GM19397 (cell line): ENCODE measurements around the gene VPS35.

Experiments
- ATAC-seq: cut with Tn5 transposase; IDR thresholded peaks from one replicate; pipeline ENCODE4 v1.9.1; 2021; ENCODE audit warnings: mild to moderate bottlenecking, moderate library complexity; ENCODE audit not compliant: unreplicated experiment

The VPS35 gene

GRCh38 chr16:46688654-46689364 is at the start of gene VPS35:
TSS of gene VPS35 (minus strand) at chr16:46689178. CDS start at chr16:46689133, 45 bp downstream.
- peak; percentile 84 for ATAC-seq

- no peak for ATAC-seq
Measured at GRCh38 chr16:46737621-46738214, 48.7 kb upstream of the VPS35 start.

- no peak for ATAC-seq
Measured at GRCh38 chr16:46736695-46737094, 47.7 kb upstream of the VPS35 start.

GRCh38 chr16:46733319-46733830 is 44.4 kb upstream of the VPS35 start:
- ATAC-seq, result no peak

- no peak for ATAC-seq
Measured at GRCh38 chr16:46732561-46732960, 43.6 kb upstream of the VPS35 start.

GRCh38 chr16:46731691-46732555 is 42.9 kb upstream of the VPS35 start:
- no peak for ATAC-seq

GRCh38 chr16:46730801-46731690 is 42.1 kb upstream of the VPS35 start:
- no peak for ATAC-seq

- ATAC-seq, result no peak
Measured at GRCh38 chr16:46730126-46730525, 41.1 kb upstream of the VPS35 start.

- ATAC-seq, result no peak
Measured at GRCh38 chr16:46729326-46729995, 40.5 kb upstream of the VPS35 start.

- ATAC-seq, result no peak
Measured at GRCh38 chr16:46728806-46729205, 39.8 kb upstream of the VPS35 start.

GRCh38 chr16:46727630-46728029 is 38.7 kb upstream of the VPS35 start:
- no peak for ATAC-seq

- ATAC-seq, result no peak
Measured at GRCh38 chr16:46727184-46727583, 38.2 kb upstream of the VPS35 start.

GRCh38 chr16:46721885-46722284 is 32.9 kb upstream of the VPS35 start:
- ATAC-seq, result no peak

GRCh38 chr16:46720619-46721018 is 31.6 kb upstream of the VPS35 start:
- no peak for ATAC-seq

- ATAC-seq, result no peak
Measured at GRCh38 chr16:46719528-46719927, 30.6 kb upstream of the VPS35 start.

GRCh38 chr16:46718214-46718613 is 29.2 kb upstream of the VPS35 start:
- ATAC-seq, result no peak

- no peak for ATAC-seq
Measured at GRCh38 chr16:46717692-46718091, 28.7 kb upstream of the VPS35 start.

- no peak for ATAC-seq
Measured at GRCh38 chr16:46715769-46716305, 26.9 kb upstream of the VPS35 start.

GRCh38 chr16:46714797-46715591 is 26.0 kb upstream of the VPS35 start:
- no peak for ATAC-seq
